ENCODE measurements around the gene EIF3I. TPM values are rescaled to one million over a fixed set of nuclear protein-coding genes. Genes with fewer than 3 reads are reported as not detected.

Gene EIF3I
- total RNA-seq, 1 experiment from 2014 or later = 294 TPM

DNA sequence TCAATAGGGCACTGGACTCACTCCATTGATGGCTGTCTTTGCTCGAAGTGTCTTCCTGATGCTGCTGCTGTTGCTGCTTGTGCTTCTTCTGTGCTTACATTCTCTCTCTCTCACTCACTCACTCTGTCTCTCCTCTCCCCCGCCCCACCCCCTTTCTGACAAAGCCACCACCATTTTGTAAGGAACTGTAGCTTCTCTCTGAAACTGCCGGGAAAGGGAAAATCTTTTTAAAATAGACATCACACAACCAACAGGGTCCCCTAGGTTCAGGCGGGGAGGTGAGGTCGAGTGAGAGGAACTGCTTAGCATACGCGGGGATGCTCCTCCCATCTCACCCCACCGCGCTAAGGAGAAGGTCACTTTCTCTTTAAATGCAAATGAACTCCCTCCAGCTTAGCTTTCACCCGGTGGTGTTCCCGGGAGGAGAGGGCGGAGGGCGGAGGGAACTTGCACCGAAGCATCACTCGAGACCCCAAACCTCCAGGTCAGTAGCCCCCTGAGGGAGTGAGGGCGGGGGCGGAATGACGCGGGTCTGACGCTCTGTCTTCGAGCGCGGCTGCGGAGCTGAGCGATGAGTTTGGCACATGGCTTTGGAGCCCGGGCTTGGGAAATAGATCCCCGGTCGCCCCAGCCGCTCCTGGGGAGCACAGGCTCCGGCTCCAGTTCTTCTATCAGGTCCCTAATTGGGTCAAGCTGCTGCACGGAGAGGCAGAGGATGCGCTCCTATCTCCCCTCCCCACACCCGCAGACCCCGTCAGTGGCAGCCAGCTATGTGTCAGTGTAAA is 21.8 kb upstream of the EIF3I start, which contains the start of gene CCDC28B:
Gene CCDC28B, plus strand, starts transcription at position 370 of the 785 bp plus-strand sequence. CDS start 1,341 bp downstream, outside the sequence.
- peaks cover 55% of the 10 kb centered on the region for H3K4me1 ChIP-seq (ENCODE audit: control insufficient read depth, insufficient read depth, low read length)
- CTCF ChIA-PET = no interaction called here
- H3K27me3 ChIP-seq (ENCODE audit: control insufficient read depth, insufficient read depth, low read length) = no peaks in the 10 kb centered on the region
- ATAC-seq (peak; percentile 52), DNase-seq (ENCODE audit: low read depth, low spot score) (no peak)
- peak within 1 kb of the TSS; percentile 81 for H3K27ac ChIP-seq (ENCODE audit: low read length)
- POLR2A ChIA-PET = interaction anchor here (0.5 to 0.7 kb wide), 5 partner anchors 12 to 259 kb away, joined by 3 to 11 read pairs (median 3); no protein-coding TSS in a partner anchor
- intact Hi-C loops (cut with micrococcal nuclease; ENCODE audit: unreplicated experiment) (no loop called here), in situ Hi-C loops (cut with HindIII; ENCODE audit: low pct_unique_long_range_greater_than_20kb, low sequenced_read_pairs) (no loop called here)
- H3K9me3 ChIP-seq (ENCODE audit: control insufficient read depth, insufficient read depth, low read depth, low read length) = no peaks in the 10 kb centered on the region
- no TSS peak for BruUV-seq (replicated peaks)
- peaks cover 5% of the 10 kb centered on the region; the same call in 1 of the 2 replicates for H3K36me3 ChIP-seq (ENCODE audit: control insufficient read depth, insufficient read depth, low read length)
- no peak for TF ChIP-seq POLR2AphosphoS5 (IDR thresholded peaks at IDR 0.05; ENCODE audit: low read depth, low read length)
- no peak for TF ChIP-seq CTCF (IDR thresholded peaks at IDR 0.05)
- TF ChIP-seq SIN3A (IDR thresholded peaks at IDR 0.05; ENCODE audit: borderline replicate concordance, insufficient read depth, low read depth, low read length) = no peak; the same call in 1 of the 2 replicates
- no peak for TF ChIP-seq TCF7L2 (IDR thresholded peaks at IDR 0.05; ENCODE audit: low read depth, low read length)
- TF ChIP-seq, protein P1, sequence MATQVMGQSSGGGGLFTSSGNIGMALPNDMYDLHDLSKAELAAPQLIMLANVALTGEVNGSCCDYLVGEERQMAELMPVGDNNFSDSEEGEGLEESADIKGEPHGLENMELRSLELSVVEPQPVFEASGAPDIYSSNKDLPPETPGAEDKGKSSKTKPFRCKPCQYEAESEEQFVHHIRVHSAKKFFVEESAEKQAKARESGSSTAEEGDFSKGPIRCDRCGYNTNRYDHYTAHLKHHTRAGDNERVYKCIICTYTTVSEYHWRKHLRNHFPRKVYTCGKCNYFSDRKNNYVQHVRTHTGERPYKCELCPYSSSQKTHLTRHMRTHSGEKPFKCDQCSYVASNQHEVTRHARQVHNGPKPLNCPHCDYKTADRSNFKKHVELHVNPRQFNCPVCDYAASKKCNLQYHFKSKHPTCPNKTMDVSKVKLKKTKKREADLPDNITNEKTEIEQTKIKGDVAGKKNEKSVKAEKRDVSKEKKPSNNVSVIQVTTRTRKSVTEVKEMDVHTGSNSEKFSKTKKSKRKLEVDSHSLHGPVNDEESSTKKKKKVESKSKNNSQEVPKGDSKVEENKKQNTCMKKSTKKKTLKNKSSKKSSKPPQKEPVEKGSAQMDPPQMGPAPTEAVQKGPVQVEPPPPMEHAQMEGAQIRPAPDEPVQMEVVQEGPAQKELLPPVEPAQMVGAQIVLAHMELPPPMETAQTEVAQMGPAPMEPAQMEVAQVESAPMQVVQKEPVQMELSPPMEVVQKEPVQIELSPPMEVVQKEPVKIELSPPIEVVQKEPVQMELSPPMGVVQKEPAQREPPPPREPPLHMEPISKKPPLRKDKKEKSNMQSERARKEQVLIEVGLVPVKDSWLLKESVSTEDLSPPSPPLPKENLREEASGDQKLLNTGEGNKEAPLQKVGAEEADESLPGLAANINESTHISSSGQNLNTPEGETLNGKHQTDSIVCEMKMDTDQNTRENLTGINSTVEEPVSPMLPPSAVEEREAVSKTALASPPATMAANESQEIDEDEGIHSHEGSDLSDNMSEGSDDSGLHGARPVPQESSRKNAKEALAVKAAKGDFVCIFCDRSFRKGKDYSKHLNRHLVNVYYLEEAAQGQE (IDR thresholded peaks at IDR 0.05; ENCODE audit: insufficient read depth in 1 of 2, low read depth in 2 of 2, low read length in 1 of 2) = no peak
- H3K4me3 ChIP-seq (ENCODE audit: low read depth in 2 of 2, low read length in 2 of 2) = peak within 1 kb of the TSS; percentile 60 to 71

DNA sequence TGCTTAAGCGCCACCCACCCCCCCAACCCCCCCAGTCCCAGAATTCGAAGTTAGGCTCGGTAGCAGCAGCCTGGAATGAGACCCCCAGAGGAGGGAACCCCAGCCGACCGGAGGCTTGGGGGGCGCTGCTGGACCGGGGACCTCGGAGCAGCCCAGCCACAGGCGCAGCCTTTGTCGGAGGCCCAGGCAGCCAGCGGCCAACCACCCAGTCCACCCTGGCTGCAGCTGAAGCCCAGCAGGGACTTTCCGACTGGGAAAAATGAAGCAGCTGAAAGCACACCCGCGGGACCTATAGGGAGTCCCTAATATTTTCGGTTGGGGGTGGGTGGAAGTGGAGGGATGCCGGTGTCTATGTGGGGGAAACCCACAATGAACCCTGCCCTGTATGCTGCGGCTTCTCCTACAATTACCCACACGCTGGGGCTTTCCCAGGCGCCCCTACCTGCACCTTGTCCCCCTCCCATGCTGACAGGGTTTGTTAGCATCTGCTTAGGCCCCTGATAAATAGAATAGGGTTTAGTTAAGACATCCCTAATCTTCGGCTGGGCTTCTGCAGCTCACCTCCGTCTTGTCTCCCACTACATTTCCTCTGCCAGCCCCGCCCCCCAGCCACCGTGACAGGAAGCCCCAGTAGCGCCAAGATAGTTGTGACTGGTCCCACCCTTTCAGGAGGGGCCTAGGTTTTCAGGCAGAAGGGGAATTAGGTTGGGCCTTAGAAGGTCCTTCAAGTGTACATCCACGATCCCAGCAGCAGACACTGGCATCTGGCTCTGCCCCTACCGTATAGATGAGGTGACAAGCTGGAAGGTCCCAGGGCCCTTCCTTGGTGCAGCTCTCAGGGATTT is 21.0 kb upstream of the EIF3I start:
- no peak for DNase-seq (ENCODE audit: low read depth, low spot score)
- no TSS peak for BruUV-seq (replicated peaks)
- in situ Hi-C loops (cut with HindIII; ENCODE audit: low pct_unique_long_range_greater_than_20kb, low sequenced_read_pairs) = no loop called here
- TF ChIP-seq, protein P1 (IDR thresholded peaks at IDR 0.05; ENCODE audit: insufficient read depth in 1 of 2, low read depth in 2 of 2, low read length in 1 of 2) = no peak
- TF ChIP-seq SIN3A (IDR thresholded peaks at IDR 0.05; ENCODE audit: borderline replicate concordance, insufficient read depth, low read depth, low read length) (no peak), CTCF (IDR thresholded peaks at IDR 0.05) (no peak), TCF7L2 (IDR thresholded peaks at IDR 0.05; ENCODE audit: low read depth, low read length) (no peak), POLR2AphosphoS5 (IDR thresholded peaks at IDR 0.05; ENCODE audit: low read depth, low read length) (no peak; the same call in 1 of the 2 replicates)
- peak overlapping the region; percentile 81 for H3K27ac ChIP-seq (ENCODE audit: low read length)
- H3K4me1 ChIP-seq (ENCODE audit: control insufficient read depth, insufficient read depth, low read length) = peaks cover 51% of the 10 kb centered on the region
- H3K27me3 ChIP-seq (ENCODE audit: control insufficient read depth, insufficient read depth, low read length) = no peaks in the 10 kb centered on the region
- no peaks in the 10 kb centered on the region for H3K36me3 ChIP-seq (ENCODE audit: control insufficient read depth, insufficient read depth, low read length)
- CTCF ChIA-PET = interaction anchor here (0.5 kb wide), 1 partner anchor 15 kb away, joined by 3 read pairs; no protein-coding TSS in a partner anchor
- intact Hi-C loops (cut with micrococcal nuclease; ENCODE audit: unreplicated experiment) = no loop called here
- ATAC-seq = peak; percentile 27
- no peaks in the 10 kb centered on the region for H3K9me3 ChIP-seq (ENCODE audit: control insufficient read depth, insufficient read depth, low read depth, low read length)
- H3K4me3 ChIP-seq (ENCODE audit: low read depth in 2 of 2, low read length in 2 of 2) = peak overlapping the region; percentile 60 to 71
- POLR2A ChIA-PET = interaction anchor here (0.5 to 0.7 kb wide), 3 partner anchors 10 to 260 kb away, joined by 3 to 4 read pairs (median 4); no protein-coding TSS in a partner anchor
